Subcutaneous adipose tissue (tissue), 4 donors: ENCODE results near the gene EEPD1. TPM values are rescaled to one million over a fixed set of nuclear protein-coding genes. Genes with fewer than 3 reads are reported as not detected.

ENCODE experiments used
- CTCF ChIP-seq: fragments of 450-650 bp; IDR thresholded peaks from one replicate; pipeline ENCODE4 v1.5.1; 2016; ENCODE audit warnings: low read depth, mild to moderate bottlenecking, control low read depth, antibody characterized with exemption, moderate library complexity
- total RNA-seq, 4 donors: library from RNA; depleted of rRNA; stranded (reverse); fragments of >200 nt; gene quantifications; one replicate each; pipeline ENCODE4 v1.1.0, GENCODE V29; 2016

Gene EEPD1
- total RNA-seq, 4 donors from 2014 or later, result 22.2 to 57.3 (median 23.8) TPM

- TF ChIP-seq CTCF, result no peak
Observed at GRCh38 chr7:36310897-36311296, 157.8 kb downstream of the EEPD1 start.

GRCh38 chr7:36311539-36311938 is 158.5 kb downstream of the EEPD1 start:
- TF ChIP-seq CTCF, result no peak

- TF ChIP-seq CTCF, result no peak
Observed at GRCh38 chr7:36312064-36312914, 159.2 kb downstream of the EEPD1 start.

- no peak for TF ChIP-seq CTCF
Observed at GRCh38 chr7:36312915-36313334, 159.9 kb downstream of the EEPD1 start.

- TF ChIP-seq CTCF, result no peak
Observed at GRCh38 chr7:36313607-36314006, 160.6 kb downstream of the EEPD1 start.

GRCh38 chr7:36314491-36314890 is 161.4 kb downstream of the EEPD1 start:
- no peak for TF ChIP-seq CTCF

GRCh38 chr7:36315309-36315944 is 162.4 kb downstream of the EEPD1 start:
- no peak for TF ChIP-seq CTCF
